GM13976 (cell line): Measurements from ENCODE around the gene SDR9C7.
"Not testable (repeated sequence)": the region's sequence is repeated elsewhere in the genome, so short reads cannot be mapped to it uniquely, and the experiment has no call there.

Experiments
- DNase-seq: peaks from one replicate; pipeline ENCODE4 v3.0.0; 2012; ENCODE audit warnings: low spot score
- CTCF ChIP-seq: IDR thresholded peaks from 2 replicates; pipeline ENCODE4 v1.5.1; 2012; ENCODE audit warnings: borderline replicate concordance, mild to moderate bottlenecking; ENCODE audit not compliant: insufficient read depth; ENCODE audit errors: extremely low read depth, missing control alignments, control extremely low read depth
- in situ Hi-C: fragments of 300-500 bp; cut with MboI; formaldehyde crosslinking; loops from one replicate; pipeline ENCODE4 v1.12.0; 2022; ENCODE audit warnings: low sequenced_read_pairs, mixed read lengths, inconsistent platforms; ENCODE audit not compliant: unreplicated experiment

The SDR9C7 gene

GRCh38 chr12:56927281-56927680 is 6.9 kb downstream of the SDR9C7 start:
- DNase-seq = no peak
- no peak for TF ChIP-seq CTCF
- in situ Hi-C loops = no loop called here

GRCh38 chr12:56922031-56922430 is 12.2 kb downstream of the SDR9C7 start:
- no peak for TF ChIP-seq CTCF
- in situ Hi-C loops = no loop called here
- DNase-seq = no peak

GRCh38 chr12:56921346-56921745 is 12.9 kb downstream of the SDR9C7 start:
- in situ Hi-C loops = no loop called here
- no peak for DNase-seq
- TF ChIP-seq CTCF = no peak

- in situ Hi-C loops, DNase-seq: not testable (repeated sequence)
These were observed 16.1 kb downstream of the SDR9C7 start for GRCh38 chr12:56918139-56918538.

GRCh38 chr12:56916996-56917333 is 17.2 kb downstream of the SDR9C7 start:
- no peak for DNase-seq
- no peak for TF ChIP-seq CTCF
- in situ Hi-C loops = no loop called here

- in situ Hi-C loops = no loop called here
- no peak for DNase-seq
- TF ChIP-seq CTCF = no peak
These were observed 17.8 kb downstream of the SDR9C7 start for GRCh38 chr12:56916296-56916995.

- in situ Hi-C loops = no loop called here
- no peak for DNase-seq
- TF ChIP-seq CTCF = no peak
These were observed 19.5 kb downstream of the SDR9C7 start for GRCh38 chr12:56914724-56915123.
